Measurements from ENCODE around the gene SLC1A2. TPM values are rescaled to one million over a fixed set of nuclear protein-coding genes. Genes with fewer than 3 reads are reported as not detected.
A peak's percentile ranks its signal among the peaks of the same experiment; 100 is the strongest.

Gene SLC1A2
- total RNA-seq, 1 experiment from 2014 or later = 0.50 TPM

DNA sequence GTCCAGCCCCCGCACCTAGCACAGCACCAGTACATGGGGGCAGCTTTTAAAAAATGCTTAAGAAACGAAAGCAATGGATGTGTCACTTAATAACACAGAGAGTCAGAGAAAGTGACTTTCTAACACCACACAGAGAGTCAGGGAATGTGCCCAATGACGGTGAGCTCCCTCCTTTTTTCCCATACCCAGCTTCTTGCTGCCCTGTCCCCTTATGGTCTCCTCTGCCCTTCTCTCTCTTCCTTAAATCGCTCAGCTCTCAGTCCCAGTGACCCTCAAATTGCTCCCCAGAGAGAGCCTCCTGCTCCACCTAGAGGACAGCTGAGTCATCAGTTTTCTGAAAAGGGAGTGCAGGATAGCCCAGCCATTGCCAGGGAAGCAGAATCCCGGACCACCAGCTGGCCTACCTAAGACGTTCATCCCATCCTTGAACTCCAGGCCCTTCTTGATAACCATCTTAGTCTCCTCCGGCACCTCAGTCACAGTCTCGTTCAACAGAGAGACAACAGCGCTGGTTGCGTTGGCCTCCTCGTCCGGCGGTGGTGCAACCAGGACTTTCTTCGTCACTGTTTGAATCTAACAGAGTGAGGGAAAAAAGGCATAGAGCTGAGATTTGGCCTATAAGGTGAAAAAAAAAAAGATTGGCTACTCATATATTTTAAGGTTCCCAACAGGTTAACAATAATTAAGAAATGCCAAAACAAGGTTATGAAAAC, 113.5 kb downstream of the SLC1A2 start (continued):
- TF ChIP-seq, protein P1, sequence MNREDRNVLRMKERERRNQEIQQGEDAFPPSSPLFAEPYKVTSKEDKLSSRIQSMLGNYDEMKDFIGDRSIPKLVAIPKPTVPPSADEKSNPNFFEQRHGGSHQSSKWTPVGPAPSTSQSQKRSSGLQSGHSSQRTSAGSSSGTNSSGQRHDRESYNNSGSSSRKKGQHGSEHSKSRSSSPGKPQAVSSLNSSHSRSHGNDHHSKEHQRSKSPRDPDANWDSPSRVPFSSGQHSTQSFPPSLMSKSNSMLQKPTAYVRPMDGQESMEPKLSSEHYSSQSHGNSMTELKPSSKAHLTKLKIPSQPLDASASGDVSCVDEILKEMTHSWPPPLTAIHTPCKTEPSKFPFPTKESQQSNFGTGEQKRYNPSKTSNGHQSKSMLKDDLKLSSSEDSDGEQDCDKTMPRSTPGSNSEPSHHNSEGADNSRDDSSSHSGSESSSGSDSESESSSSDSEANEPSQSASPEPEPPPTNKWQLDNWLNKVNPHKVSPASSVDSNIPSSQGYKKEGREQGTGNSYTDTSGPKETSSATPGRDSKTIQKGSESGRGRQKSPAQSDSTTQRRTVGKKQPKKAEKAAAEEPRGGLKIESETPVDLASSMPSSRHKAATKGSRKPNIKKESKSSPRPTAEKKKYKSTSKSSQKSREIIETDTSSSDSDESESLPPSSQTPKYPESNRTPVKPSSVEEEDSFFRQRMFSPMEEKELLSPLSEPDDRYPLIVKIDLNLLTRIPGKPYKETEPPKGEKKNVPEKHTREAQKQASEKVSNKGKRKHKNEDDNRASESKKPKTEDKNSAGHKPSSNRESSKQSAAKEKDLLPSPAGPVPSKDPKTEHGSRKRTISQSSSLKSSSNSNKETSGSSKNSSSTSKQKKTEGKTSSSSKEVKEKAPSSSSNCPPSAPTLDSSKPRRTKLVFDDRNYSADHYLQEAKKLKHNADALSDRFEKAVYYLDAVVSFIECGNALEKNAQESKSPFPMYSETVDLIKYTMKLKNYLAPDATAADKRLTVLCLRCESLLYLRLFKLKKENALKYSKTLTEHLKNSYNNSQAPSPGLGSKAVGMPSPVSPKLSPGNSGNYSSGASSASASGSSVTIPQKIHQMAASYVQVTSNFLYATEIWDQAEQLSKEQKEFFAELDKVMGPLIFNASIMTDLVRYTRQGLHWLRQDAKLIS (CRISPR knock-in tag; IDR thresholded peaks at IDR 0.05; ENCODE audit: borderline replicate concordance) = no peak
- TF ChIP-seq NR1H2 (CRISPR knock-in tag; IDR thresholded peaks at IDR 0.05) = no peak
- TF ChIP-seq ZNF121 (CRISPR knock-in tag; IDR thresholded peaks at IDR 0.05) = peak; percentile 88

DNA sequence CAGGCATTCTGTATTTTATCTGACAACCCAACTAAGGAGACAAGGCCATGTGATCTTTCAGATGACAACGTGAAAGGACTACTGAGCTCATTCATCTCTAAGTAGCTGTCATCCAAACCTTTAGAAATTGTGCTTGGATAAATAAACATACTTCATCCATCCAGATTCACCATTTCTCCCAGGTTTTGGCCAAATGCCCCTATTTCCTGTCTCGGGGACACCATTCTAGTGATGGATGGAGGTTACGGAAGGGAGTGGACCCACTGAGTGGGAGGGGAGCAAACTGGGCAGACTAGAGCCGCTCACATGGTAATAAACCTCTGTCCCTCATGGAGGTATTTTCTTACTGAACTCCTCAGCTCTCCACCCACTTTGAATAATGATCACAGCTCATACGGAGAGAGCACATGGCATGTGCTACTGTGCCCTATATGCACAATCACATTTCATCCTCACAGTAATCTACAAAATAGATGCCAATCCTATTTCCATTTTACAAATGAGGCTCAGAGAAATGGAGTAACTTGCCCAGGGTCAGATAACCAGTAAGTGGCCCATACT, 114.4 kb downstream of the SLC1A2 start:
- no peak overlapping the region for H3K4me3 Mint-ChIP-seq
- POLR2A ChIA-PET = interaction anchor here (0.7 kb wide), 1 partner anchor 67 kb away, joined by 3 read pairs; no protein-coding TSS in a partner anchor
- ATAC-seq = no peak
- H3K27ac Mint-ChIP-seq = no peak overlapping the region
- CTCF ChIA-PET = interaction anchor here (0.6 to 2.0 kb wide), 38 partner anchors 10 to 792 kb away, joined by 3 to 17 read pairs (median 4); partner anchors contain the start of gene ELF5
- peaks cover 6% of the 10 kb centered on the region for H3K4me1 Mint-ChIP-seq
- no peak for DNase-seq (ENCODE audit: low spot score)
- no peaks in the 10 kb centered on the region for H3K36me3 Mint-ChIP-seq
- no peaks in the 10 kb centered on the region for H3K9me3 Mint-ChIP-seq
- no peaks in the 10 kb centered on the region for H3K27me3 Mint-ChIP-seq (ENCODE audit: low read depth)
- no peak for TF ChIP-seq SOX15 (CRISPR knock-in tag; IDR thresholded peaks at IDR 0.05)
- TF ChIP-seq, protein P2, sequence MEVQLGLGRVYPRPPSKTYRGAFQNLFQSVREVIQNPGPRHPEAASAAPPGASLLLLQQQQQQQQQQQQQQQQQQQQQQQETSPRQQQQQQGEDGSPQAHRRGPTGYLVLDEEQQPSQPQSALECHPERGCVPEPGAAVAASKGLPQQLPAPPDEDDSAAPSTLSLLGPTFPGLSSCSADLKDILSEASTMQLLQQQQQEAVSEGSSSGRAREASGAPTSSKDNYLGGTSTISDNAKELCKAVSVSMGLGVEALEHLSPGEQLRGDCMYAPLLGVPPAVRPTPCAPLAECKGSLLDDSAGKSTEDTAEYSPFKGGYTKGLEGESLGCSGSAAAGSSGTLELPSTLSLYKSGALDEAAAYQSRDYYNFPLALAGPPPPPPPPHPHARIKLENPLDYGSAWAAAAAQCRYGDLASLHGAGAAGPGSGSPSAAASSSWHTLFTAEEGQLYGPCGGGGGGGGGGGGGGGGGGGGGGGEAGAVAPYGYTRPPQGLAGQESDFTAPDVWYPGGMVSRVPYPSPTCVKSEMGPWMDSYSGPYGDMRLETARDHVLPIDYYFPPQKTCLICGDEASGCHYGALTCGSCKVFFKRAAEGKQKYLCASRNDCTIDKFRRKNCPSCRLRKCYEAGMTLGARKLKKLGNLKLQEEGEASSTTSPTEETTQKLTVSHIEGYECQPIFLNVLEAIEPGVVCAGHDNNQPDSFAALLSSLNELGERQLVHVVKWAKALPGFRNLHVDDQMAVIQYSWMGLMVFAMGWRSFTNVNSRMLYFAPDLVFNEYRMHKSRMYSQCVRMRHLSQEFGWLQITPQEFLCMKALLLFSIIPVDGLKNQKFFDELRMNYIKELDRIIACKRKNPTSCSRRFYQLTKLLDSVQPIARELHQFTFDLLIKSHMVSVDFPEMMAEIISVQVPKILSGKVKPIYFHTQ (CRISPR knock-in tag; IDR thresholded peaks at IDR 0.05) = no peak
- TF ChIP-seq, protein P3, sequence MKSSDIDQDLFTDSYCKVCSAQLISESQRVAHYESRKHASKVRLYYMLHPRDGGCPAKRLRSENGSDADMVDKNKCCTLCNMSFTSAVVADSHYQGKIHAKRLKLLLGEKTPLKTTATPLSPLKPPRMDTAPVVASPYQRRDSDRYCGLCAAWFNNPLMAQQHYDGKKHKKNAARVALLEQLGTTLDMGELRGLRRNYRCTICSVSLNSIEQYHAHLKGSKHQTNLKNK (CRISPR knock-in tag; IDR thresholded peaks at IDR 0.05) = no peak
- TF ChIP-seq RELA (CRISPR knock-in tag; IDR thresholded peaks at IDR 0.05; ENCODE audit: borderline replicate concordance) = no peak
- no peak for TF ChIP-seq ETV6 (CRISPR knock-in tag; IDR thresholded peaks at IDR 0.05)
- no peak for TF ChIP-seq NFE2L1 (CRISPR knock-in tag; IDR thresholded peaks at IDR 0.05)
- TF ChIP-seq, protein P4, sequence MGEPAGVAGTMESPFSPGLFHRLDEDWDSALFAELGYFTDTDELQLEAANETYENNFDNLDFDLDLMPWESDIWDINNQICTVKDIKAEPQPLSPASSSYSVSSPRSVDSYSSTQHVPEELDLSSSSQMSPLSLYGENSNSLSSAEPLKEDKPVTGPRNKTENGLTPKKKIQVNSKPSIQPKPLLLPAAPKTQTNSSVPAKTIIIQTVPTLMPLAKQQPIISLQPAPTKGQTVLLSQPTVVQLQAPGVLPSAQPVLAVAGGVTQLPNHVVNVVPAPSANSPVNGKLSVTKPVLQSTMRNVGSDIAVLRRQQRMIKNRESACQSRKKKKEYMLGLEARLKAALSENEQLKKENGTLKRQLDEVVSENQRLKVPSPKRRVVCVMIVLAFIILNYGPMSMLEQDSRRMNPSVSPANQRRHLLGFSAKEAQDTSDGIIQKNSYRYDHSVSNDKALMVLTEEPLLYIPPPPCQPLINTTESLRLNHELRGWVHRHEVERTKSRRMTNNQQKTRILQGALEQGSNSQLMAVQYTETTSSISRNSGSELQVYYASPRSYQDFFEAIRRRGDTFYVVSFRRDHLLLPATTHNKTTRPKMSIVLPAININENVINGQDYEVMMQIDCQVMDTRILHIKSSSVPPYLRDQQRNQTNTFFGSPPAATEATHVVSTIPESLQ (CRISPR knock-in tag; IDR thresholded peaks at IDR 0.05) = no peak
- TF ChIP-seq, protein P5, sequence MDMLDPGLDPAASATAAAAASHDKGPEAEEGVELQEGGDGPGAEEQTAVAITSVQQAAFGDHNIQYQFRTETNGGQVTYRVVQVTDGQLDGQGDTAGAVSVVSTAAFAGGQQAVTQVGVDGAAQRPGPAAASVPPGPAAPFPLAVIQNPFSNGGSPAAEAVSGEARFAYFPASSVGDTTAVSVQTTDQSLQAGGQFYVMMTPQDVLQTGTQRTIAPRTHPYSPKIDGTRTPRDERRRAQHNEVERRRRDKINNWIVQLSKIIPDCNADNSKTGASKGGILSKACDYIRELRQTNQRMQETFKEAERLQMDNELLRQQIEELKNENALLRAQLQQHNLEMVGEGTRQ (CRISPR knock-in tag; IDR thresholded peaks at IDR 0.05) = no peak
- TF ChIP-seq, protein P6, sequence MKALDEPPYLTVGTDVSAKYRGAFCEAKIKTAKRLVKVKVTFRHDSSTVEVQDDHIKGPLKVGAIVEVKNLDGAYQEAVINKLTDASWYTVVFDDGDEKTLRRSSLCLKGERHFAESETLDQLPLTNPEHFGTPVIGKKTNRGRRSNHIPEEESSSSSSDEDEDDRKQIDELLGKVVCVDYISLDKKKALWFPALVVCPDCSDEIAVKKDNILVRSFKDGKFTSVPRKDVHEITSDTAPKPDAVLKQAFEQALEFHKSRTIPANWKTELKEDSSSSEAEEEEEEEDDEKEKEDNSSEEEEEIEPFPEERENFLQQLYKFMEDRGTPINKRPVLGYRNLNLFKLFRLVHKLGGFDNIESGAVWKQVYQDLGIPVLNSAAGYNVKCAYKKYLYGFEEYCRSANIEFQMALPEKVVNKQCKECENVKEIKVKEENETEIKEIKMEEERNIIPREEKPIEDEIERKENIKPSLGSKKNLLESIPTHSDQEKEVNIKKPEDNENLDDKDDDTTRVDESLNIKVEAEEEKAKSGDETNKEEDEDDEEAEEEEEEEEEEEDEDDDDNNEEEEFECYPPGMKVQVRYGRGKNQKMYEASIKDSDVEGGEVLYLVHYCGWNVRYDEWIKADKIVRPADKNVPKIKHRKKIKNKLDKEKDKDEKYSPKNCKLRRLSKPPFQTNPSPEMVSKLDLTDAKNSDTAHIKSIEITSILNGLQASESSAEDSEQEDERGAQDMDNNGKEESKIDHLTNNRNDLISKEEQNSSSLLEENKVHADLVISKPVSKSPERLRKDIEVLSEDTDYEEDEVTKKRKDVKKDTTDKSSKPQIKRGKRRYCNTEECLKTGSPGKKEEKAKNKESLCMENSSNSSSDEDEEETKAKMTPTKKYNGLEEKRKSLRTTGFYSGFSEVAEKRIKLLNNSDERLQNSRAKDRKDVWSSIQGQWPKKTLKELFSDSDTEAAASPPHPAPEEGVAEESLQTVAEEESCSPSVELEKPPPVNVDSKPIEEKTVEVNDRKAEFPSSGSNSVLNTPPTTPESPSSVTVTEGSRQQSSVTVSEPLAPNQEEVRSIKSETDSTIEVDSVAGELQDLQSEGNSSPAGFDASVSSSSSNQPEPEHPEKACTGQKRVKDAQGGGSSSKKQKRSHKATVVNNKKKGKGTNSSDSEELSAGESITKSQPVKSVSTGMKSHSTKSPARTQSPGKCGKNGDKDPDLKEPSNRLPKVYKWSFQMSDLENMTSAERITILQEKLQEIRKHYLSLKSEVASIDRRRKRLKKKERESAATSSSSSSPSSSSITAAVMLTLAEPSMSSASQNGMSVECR (CRISPR knock-in tag; IDR thresholded peaks at IDR 0.05; ENCODE audit: borderline replicate concordance) = no peak
- no peak for TF ChIP-seq ELF4 (CRISPR knock-in tag; IDR thresholded peaks at IDR 0.05; ENCODE audit: low read depth)
- no peak for TF ChIP-seq CREB1 (CRISPR knock-in tag; IDR thresholded peaks at IDR 0.05)
- no peak for TF ChIP-seq FOXK1 (CRISPR knock-in tag; IDR thresholded peaks at IDR 0.05)
- no peak for TF ChIP-seq MYBL2 (CRISPR knock-in tag; IDR thresholded peaks at IDR 0.05)
- TF ChIP-seq FOXJ3 (CRISPR knock-in tag; IDR thresholded peaks at IDR 0.05; ENCODE audit: borderline replicate concordance) = no peak
